Gastroesophageal sphincter (tissue), 3 donors: ENCODE measurements around the gene ZNF358.

Source experiments
- CTCF ChIP-seq, 4 experiments: fragments of 200-600 bp in 2 of 4; fragments of 450-650 bp in 2 of 4; sonication (generic) in 1 of 4; IDR thresholded peaks; one replicate each; pipeline ENCODE4 v1.5.1; 2017 to 2019; ENCODE audit warnings: antibody characterized with exemption in 4 of 4, mild to moderate bottlenecking in 2 of 4, moderate library complexity in 2 of 4
- POLR2A ChIP-seq, 2 donors: fragments of 450-650 bp; IDR thresholded peaks; one replicate each; pipeline ENCODE4 v1.6.1; 2017; ENCODE audit warnings: antibody characterized with exemption in 2 of 2, mild to moderate bottlenecking in 2 of 2, moderate library complexity in 1 of 2

GRCh38 chr19:7524992-7525739 lies 9.3 kb downstream of the ZNF358 start:
- TF ChIP-seq CTCF (IDR thresholded peaks at IDR 0.05) (no peak), POLR2A (IDR thresholded peaks at IDR 0.05) (no peak)
